GM12864 (cell line): ENCODE results near the gene ANKRD17.
"Not testable (repeated sequence)": the region's sequence is repeated elsewhere in the genome, so short reads cannot be mapped to it uniquely, and the experiment has no call there.

Source experiments
- DNase-seq: peaks from one replicate; pipeline ENCODE4 v3.0.0-alpha.2; 2011; ENCODE audit warnings: low read depth
- H3K4me3 ChIP-seq: 2 replicates; pipeline ENCODE4 v1.5.1; 2011; ENCODE audit warnings: mild to moderate bottlenecking, low read depth, low read length, control low read depth
- TF ChIP-seq, protein P1 (sequence below): IDR thresholded peaks from 2 replicates; pipeline ENCODE4 v1.5.1; 2011; ENCODE audit warnings: low read depth, mild to moderate bottlenecking, moderate library complexity, low read length, control low read depth, inconsistent platforms; ENCODE audit errors: missing control alignments

ANKRD17 gene, protein sequence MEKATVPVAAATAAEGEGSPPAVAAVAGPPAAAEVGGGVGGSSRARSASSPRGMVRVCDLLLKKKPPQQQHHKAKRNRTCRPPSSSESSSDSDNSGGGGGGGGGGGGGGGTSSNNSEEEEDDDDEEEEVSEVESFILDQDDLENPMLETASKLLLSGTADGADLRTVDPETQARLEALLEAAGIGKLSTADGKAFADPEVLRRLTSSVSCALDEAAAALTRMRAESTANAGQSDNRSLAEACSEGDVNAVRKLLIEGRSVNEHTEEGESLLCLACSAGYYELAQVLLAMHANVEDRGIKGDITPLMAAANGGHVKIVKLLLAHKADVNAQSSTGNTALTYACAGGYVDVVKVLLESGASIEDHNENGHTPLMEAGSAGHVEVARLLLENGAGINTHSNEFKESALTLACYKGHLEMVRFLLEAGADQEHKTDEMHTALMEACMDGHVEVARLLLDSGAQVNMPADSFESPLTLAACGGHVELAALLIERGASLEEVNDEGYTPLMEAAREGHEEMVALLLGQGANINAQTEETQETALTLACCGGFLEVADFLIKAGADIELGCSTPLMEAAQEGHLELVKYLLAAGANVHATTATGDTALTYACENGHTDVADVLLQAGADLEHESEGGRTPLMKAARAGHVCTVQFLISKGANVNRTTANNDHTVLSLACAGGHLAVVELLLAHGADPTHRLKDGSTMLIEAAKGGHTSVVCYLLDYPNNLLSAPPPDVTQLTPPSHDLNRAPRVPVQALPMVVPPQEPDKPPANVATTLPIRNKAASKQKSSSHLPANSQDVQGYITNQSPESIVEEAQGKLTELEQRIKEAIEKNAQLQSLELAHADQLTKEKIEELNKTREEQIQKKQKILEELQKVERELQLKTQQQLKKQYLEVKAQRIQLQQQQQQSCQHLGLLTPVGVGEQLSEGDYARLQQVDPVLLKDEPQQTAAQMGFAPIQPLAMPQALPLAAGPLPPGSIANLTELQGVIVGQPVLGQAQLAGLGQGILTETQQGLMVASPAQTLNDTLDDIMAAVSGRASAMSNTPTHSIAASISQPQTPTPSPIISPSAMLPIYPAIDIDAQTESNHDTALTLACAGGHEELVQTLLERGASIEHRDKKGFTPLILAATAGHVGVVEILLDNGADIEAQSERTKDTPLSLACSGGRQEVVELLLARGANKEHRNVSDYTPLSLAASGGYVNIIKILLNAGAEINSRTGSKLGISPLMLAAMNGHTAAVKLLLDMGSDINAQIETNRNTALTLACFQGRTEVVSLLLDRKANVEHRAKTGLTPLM (N-terminal part only)

GRCh38 chr4:73258686-73259570 lies at the start of gene ANKRD17:
TSS of gene ANKRD17 (minus strand) at chr4:73258798. CDS start at chr4:73258668, 130 bp downstream.
- DNase-seq = peak; percentile 88
- H3K4me3 ChIP-seq = peak within 1 kb of the TSS; percentile 93
- TF ChIP-seq, protein P1, sequence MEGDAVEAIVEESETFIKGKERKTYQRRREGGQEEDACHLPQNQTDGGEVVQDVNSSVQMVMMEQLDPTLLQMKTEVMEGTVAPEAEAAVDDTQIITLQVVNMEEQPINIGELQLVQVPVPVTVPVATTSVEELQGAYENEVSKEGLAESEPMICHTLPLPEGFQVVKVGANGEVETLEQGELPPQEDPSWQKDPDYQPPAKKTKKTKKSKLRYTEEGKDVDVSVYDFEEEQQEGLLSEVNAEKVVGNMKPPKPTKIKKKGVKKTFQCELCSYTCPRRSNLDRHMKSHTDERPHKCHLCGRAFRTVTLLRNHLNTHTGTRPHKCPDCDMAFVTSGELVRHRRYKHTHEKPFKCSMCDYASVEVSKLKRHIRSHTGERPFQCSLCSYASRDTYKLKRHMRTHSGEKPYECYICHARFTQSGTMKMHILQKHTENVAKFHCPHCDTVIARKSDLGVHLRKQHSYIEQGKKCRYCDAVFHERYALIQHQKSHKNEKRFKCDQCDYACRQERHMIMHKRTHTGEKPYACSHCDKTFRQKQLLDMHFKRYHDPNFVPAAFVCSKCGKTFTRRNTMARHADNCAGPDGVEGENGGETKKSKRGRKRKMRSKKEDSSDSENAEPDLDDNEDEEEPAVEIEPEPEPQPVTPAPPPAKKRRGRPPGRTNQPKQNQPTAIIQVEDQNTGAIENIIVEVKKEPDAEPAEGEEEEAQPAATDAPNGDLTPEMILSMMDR = no peak

DNA sequence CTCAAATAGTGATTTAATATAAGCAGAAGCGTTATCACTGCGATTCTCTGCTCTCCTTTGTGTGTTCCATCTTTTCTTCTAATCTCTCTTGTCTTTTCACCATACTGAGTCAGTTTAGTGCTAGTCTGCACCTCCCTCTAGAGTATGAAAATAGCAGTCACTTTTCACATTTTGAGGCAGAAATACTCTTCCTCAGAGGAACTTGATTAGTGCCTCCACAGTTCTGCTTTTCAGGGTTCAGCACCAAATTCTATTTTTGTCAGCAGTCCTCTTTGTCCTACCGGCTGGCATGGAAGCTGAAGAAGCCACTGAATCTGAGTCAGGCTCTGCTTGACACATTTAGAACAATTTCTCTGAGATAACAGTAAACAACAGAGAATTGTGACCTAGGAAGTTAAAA lies 49.7 kb upstream of the ANKRD17 start:
- TF ChIP-seq, protein P1 = peak; percentile 29
- H3K4me3 ChIP-seq = no peak overlapping the region
- no peak for DNase-seq

- TF ChIP-seq, protein P1 = no peak
- DNase-seq = no peak
- H3K4me3 ChIP-seq = no peak overlapping the region
These were observed 45.1 kb upstream of the ANKRD17 start for GRCh38 chr4:73303711-73304110.

DNA sequence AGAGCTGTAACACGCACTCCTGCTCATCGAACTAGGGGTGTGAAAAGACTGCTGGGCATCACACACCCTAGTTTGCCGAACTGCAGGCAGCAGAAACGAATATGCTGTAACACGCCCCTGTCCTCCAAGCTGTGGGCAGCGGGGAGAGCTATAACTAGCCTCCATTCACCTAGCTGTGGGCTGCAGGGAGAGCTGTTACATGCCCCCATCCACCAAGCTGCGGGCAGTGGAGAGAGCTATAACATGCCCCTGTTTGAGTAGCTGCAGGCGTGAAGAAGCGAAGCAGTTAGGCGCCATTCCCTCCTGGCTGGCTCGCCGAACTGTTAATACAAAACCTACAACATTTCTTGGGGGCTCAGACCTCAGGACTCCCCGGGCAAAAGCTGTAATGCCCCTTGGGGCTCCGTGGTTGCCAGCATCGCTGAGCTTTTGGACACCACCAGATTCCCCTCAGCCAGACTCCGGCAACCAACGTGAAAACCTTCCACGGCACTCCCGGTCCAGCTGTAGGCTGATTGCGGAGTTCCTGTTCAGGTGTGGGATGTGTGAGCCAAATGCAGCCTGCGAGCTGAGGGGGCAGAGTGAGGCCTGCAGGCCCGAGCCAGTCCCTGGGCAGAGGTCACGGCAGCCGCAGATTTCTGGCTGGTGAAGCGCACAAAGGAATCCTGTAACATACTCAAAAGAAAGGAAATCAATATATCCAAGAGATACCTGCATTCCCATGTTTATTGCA lies 41.1 kb upstream of the ANKRD17 start:
- no peak for DNase-seq
- TF ChIP-seq, protein P1 = no peak
- H3K4me3 ChIP-seq = no peak overlapping the region

DNA sequence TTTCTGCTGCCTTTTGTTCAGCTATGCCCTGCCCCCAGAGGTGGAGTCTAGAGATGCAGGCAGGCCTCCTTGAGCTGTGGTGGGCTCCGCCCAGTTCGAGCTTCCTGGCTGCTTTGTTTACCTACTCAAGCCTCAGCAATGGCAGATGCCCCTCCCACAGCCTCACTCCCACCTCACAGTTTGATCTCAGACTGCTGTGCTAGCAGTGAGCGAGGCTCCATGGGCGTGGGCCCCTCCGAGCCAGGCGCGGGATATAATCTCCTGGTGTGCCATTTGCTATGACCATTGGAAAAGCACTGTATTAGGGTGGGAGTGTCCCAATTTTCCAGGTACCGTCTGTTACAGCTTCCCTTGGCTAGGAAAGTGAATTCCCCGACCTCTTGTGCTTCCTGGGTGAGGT lies 34.1 kb upstream of the ANKRD17 start:
- H3K4me3 ChIP-seq, DNase-seq: not testable (repeated sequence)

- H3K4me3 ChIP-seq = no peak overlapping the region
- DNase-seq = no peak
- TF ChIP-seq, protein P1 = no peak
These were observed 23.4 kb upstream of the ANKRD17 start for GRCh38 chr4:73281982-73282381.
